Calu3 (cell line): ENCODE measurements around the gene WDR81. TPM values are rescaled to one million over a fixed set of nuclear protein-coding genes. Genes with fewer than 3 reads are reported as not detected.
A peak's percentile ranks its signal among the peaks of the same experiment; 100 is the strongest.
"Not testable (repeated sequence)": the region's sequence is repeated elsewhere in the genome, so short reads cannot be mapped to it uniquely, and the experiment has no call there.

Source experiments
- BruUV-seq: library from RNA; stranded (reverse); fragments of 400-500 nt; replicated peaks from 2 replicates; lab custom pipeline; 2021; lab: Mats Ljungman, UMichigan
- CTCF ChIA-PET: fragments of 300-600 bp; sonication (Branson Sonifier 250); formaldehyde crosslinking; loops from one replicate; lab custom pipeline; 2022; ENCODE audit warnings: antibody characterized with exemption; lab: Charles Lee
- DNase-seq: peaks from one replicate; pipeline ENCODE4 v3.0.0; 2022
- H3K27ac Mint-ChIP-seq: one replicate; pipeline ENCODE4 v1.8.0; 2022; ENCODE audit warnings: mixed read lengths; ENCODE audit not compliant: unreplicated experiment
- H3K27me3 Mint-ChIP-seq: one replicate; pipeline ENCODE4 v1.8.0; 2022; ENCODE audit warnings: mixed read lengths; ENCODE audit not compliant: unreplicated experiment
- H3K36me3 Mint-ChIP-seq: one replicate; pipeline ENCODE4 v1.8.0; 2022; ENCODE audit warnings: mild to moderate bottlenecking, moderate library complexity, mixed read lengths; ENCODE audit not compliant: insufficient read depth, unreplicated experiment
- H3K4me1 Mint-ChIP-seq: one replicate; pipeline ENCODE4 v1.8.0; 2022; ENCODE audit warnings: mild to moderate bottlenecking, low read depth, mixed read lengths; ENCODE audit not compliant: unreplicated experiment
- H3K4me3 Mint-ChIP-seq: one replicate; pipeline ENCODE4 v1.8.0; 2022; ENCODE audit warnings: mild to moderate bottlenecking, low read depth, moderate library complexity, mixed read lengths; ENCODE audit not compliant: unreplicated experiment
- H3K9me3 Mint-ChIP-seq: one replicate; pipeline ENCODE4 v1.8.0; 2022; ENCODE audit warnings: low read depth, mixed read lengths; ENCODE audit not compliant: unreplicated experiment
- CTCF ChIP-seq: fragments of 200-600 bp; IDR thresholded peaks from one replicate; pipeline ENCODE4 v1.8.0; 2022; ENCODE audit warnings: antibody characterized with exemption; ENCODE audit not compliant: unreplicated experiment
- intact Hi-C: fragments of 100-400 bp; cut with micrococcal nuclease; formaldehyde crosslinking; loops from one replicate; pipeline ENCODE4 v1.10.0; 2022; ENCODE audit not compliant: unreplicated experiment
- total RNA-seq: library from RNA; stranded (reverse); gene quantifications from 2 replicates; pipeline ENCODE4 v1.2.3, GENCODE V29; 2022

The WDR81 gene
- total RNA-seq, 1 experiment from 2014 or later: 11.2 TPM

GRCh38 chr17:1718362-1719165 lies 5.9 kb upstream of the WDR81 start:
- Mint-ChIP-seq H3K4me3 (no peak overlapping the region), H3K36me3 (peaks cover 56% of the 10 kb centered on the region), H3K4me1 (no peaks in the 10 kb centered on the region), H3K27me3 (no peaks in the 10 kb centered on the region), H3K27ac (peak overlapping the region; percentile 96), H3K9me3 (no peaks in the 10 kb centered on the region)
- no peak for TF ChIP-seq CTCF
- intact Hi-C loops: no loop called here
- no TSS peak for BruUV-seq
- CTCF ChIA-PET: no interaction called here
- no peak for DNase-seq

DNA sequence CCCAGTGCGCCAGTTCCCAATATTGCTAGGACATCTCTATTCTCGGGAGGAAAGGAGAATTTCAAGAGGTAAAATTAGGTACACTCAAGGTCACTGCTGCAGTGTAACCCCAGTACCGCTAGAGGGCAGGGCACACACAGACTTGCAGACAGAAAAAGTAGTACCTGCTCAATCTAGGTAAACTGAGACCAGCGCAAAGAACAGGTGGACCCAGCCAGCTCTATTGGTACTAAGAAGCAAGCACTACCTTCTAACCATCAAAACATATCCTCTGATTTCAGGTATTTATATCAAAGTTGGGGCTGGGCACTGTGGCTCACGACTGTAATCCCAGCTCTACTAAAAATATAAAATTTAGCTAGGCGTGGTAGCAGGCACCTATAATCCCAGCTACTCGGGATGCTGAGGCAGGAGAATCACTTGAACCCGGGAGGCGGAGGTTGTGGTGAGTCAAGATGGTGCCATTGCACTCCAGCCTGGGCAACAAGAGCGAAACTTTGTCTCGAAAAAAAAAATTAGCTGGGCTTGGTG lies 3.6 kb upstream of the WDR81 start:
- Mint-ChIP-seq H3K36me3 (peaks cover 45% of the 10 kb centered on the region), H3K9me3 (no peaks in the 10 kb centered on the region), H3K4me3 (peak overlapping the region; percentile 37), H3K27ac (no peak overlapping the region), H3K4me1 (no peaks in the 10 kb centered on the region), H3K27me3 (no peaks in the 10 kb centered on the region)
- peak; percentile 69 for TF ChIP-seq CTCF
- CTCF ChIA-PET: interaction anchor here (1.6 to 1.9 kb wide), 2 partner anchors 63 to 144 kb away, joined by 7 read pairs; no protein-coding TSS in a partner anchor
- DNase-seq: peak; percentile 57
- no TSS peak for BruUV-seq
- intact Hi-C loops: no loop called here

GRCh38 chr17:1722022-1722421 lies 2.5 kb upstream of the WDR81 start:
- intact Hi-C loops, H3K9me3 Mint-ChIP-seq, H3K27ac Mint-ChIP-seq, DNase-seq, H3K27me3 Mint-ChIP-seq, H3K4me1 Mint-ChIP-seq, BruUV-seq, H3K4me3 Mint-ChIP-seq: not testable (repeated sequence)
- CTCF ChIA-PET: interaction anchor here (1.6 to 1.9 kb wide), 2 partner anchors 62 to 143 kb away, joined by 7 read pairs; no protein-coding TSS in a partner anchor
- H3K36me3 Mint-ChIP-seq: peaks cover 34% of the 10 kb centered on the region

DNA sequence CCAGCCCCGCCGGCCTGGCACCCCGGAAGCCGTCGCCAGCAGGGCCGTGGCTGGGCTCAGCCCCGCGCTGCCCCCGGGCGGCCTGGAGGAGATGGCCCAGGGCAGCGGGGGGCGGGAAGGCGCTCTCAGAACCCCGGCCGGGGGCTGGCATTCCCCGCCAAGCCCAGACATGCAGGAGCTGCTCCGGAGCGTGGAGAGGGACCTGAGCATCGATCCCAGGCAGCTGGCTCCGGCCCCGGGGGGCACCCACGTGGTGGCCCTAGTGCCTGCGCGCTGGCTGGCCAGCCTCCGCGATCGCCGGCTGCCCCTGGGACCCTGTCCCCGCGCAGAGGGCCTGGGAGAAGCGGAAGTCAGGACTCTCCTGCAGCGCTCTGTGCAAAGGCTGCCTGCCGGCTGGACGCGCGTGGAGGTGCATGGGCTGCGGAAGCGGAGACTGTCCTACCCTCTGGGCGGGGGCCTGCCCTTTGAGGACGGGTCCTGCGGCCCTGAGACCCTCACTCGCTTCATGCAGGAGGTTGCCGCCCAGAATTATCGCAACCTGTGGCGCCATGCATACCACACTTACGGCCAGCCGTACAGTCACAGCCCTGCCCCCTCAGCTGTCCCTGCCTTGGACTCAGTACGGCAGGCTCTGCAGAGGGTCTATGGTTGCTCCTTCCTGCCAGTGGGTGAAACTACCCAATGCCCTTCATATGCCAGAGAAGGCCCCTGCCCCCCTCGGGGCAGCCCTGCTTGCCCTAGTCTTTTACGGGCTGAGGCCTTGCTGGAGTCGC lies 551 bp downstream of the WDR81 start:
- BruUV-seq: no TSS peak
- no peak for TF ChIP-seq CTCF
- Mint-ChIP-seq H3K27ac (no peak overlapping the region), H3K27me3 (no peaks in the 10 kb centered on the region), H3K4me1 (no peaks in the 10 kb centered on the region), H3K36me3 (peaks cover 19% of the 10 kb centered on the region), H3K9me3 (no peaks in the 10 kb centered on the region), H3K4me3 (peak overlapping the region; percentile 55)
- CTCF ChIA-PET: no interaction called here
- DNase-seq: peak; percentile 19
- intact Hi-C loops: no loop called here
